Endothelial cell of umbilical vein (primary cell): ENCODE results near the gene COTL1. TPM values are rescaled to one million over a fixed set of nuclear protein-coding genes. Genes with fewer than 3 reads are reported as not detected.

Experiments used
- BruUV-seq: library from RNA; stranded (reverse); fragments of 400-500 nt; replicated peaks from 2 replicates; lab custom pipeline; 2021; lab: Mats Ljungman, UMichigan
- CTCF ChIA-PET: fragments of 300-600, 350-600 bp; sonication (Branson Sonifier 250); formaldehyde crosslinking; loops from one replicate; lab custom pipeline; 2021; ENCODE audit warnings: antibody characterized with exemption, inconsistent platforms; lab: Charles Lee
- POLR2A ChIA-PET: fragments of 300-600, 350-600 bp; sonication (Branson Sonifier 250); formaldehyde crosslinking; loops from one replicate; lab custom pipeline; 2021; ENCODE audit warnings: antibody characterized with exemption, inconsistent platforms; lab: Charles Lee
- DNase-seq: peaks from one replicate; pipeline ENCODE4 v3.0.0-alpha.2; 2011; ENCODE audit warnings: low read depth, low spot score
- FAIRE-seq: peaks from 2 replicates; lab custom pipeline; 2011; peaks lifted over from hg19 to GRCh38; lab: Jason Lieb, UNC
- H2AFZ ChIP-seq: 2 replicates; pipeline ENCODE4 v1.6.0; 2012; ENCODE audit warnings: low read depth, low read length, control low read depth, inconsistent platforms
- H3K27ac ChIP-seq: 2 replicates; pipeline ENCODE4 v1.5.1; 2011; ENCODE audit warnings: low read depth, mild to moderate bottlenecking, control low read depth, low read length, moderate library complexity; ENCODE audit not compliant: insufficient read depth
- H3K27me3 ChIP-seq, 2 experiments: 2 replicates each; pipeline versions ENCODE4 v1.6.0 to v1.6.1; 2011; ENCODE audit warnings: low read length in 2 of 2, mixed read lengths in 1 of 2; ENCODE audit not compliant: control insufficient read depth in 2 of 2, insufficient read depth in 2 of 2
- H3K36me3 ChIP-seq, 2 experiments: 2 replicates in 1 of 2; 3 replicates in 1 of 2; pipeline ENCODE4 v1.5.1; 2011; ENCODE audit warnings: low read length in 2 of 2, mild to moderate bottlenecking in 1 of 2, moderate library complexity in 1 of 2; ENCODE audit not compliant: control insufficient read depth in 2 of 2, insufficient read depth in 2 of 2; ENCODE audit errors: extremely low read depth in 1 of 2
- H3K4me1 ChIP-seq: 3 replicates; pipeline ENCODE4 v1.5.1; 2011; ENCODE audit warnings: mild to moderate bottlenecking, low read length; ENCODE audit not compliant: control insufficient read depth, insufficient read depth; ENCODE audit errors: extremely low read depth
- H3K4me2 ChIP-seq: 2 replicates; pipeline ENCODE4 v1.6.1; 2011; ENCODE audit warnings: low read length, control low read depth, mixed read lengths; ENCODE audit not compliant: insufficient read depth
- H3K4me3 ChIP-seq, 3 experiments: fragments of 200-600 bp in 1 of 3; sonication (generic), shearing (Covaris generic) in 1 of 3; replicated peaks in 1 of 3; 2 replicates each; pipeline ENCODE4 v1.5.1; 2011 to 2016; ENCODE audit warnings: control low read depth in 3 of 3, low read length in 3 of 3, mild to moderate bottlenecking in 2 of 3, inconsistent platforms in 1 of 3, low read depth in 1 of 3, moderate library complexity in 1 of 3; ENCODE audit not compliant: insufficient read depth in 1 of 3
- H3K79me2 ChIP-seq: 2 replicates; pipeline ENCODE4 v1.6.0; 2012; ENCODE audit warnings: low read length, inconsistent platforms; ENCODE audit not compliant: control insufficient read depth, insufficient read depth
- H3K9ac ChIP-seq: replicated peaks from 2 replicates; pipeline ENCODE3; 2011; ENCODE audit warnings: low read length, control low read depth; ENCODE audit not compliant: insufficient read depth; ENCODE audit errors: extremely low read depth
- H3K9me1 ChIP-seq: replicated peaks from 3 replicates; pipeline ENCODE4 v1.6.0; 2011; ENCODE audit warnings: mild to moderate bottlenecking, low read length; ENCODE audit not compliant: control insufficient read depth, insufficient read depth; ENCODE audit errors: extremely low read depth
- H3K9me3 ChIP-seq: replicated peaks from 2 replicates; pipeline ENCODE4 v1.5.1; 2012; ENCODE audit warnings: low read length, inconsistent platforms; ENCODE audit not compliant: control insufficient read depth, insufficient read depth
- H4K20me1 ChIP-seq: replicated peaks from 2 replicates; pipeline ENCODE3; 2011; ENCODE audit warnings: mild to moderate bottlenecking, low read length; ENCODE audit not compliant: control insufficient read depth, insufficient read depth; ENCODE audit errors: extremely low read depth
- EZH2 ChIP-seq: IDR thresholded peaks from 2 replicates; pipeline ENCODE4 v1.6.1; 2012; ENCODE audit warnings: borderline replicate concordance, low read depth, mild to moderate bottlenecking, moderate library complexity, low read length, inconsistent platforms; ENCODE audit not compliant: severe bottlenecking
- FOS ChIP-seq: IDR thresholded peaks from 2 replicates; pipeline ENCODE4 v1.6.1; 2011; ENCODE audit warnings: mild to moderate bottlenecking, low read length, moderate library complexity, borderline replicate concordance; ENCODE audit not compliant: insufficient read depth
- GATA2 ChIP-seq: IDR thresholded peaks from 2 replicates; pipeline ENCODE4 v1.7.0; 2011; ENCODE audit warnings: low read depth, mild to moderate bottlenecking, moderate library complexity, mixed read lengths, low read length; ENCODE audit not compliant: insufficient read length, insufficient read depth
- JUN ChIP-seq: IDR thresholded peaks from 2 replicates; pipeline ENCODE4 v1.6.1; 2011; ENCODE audit warnings: borderline replicate concordance, low read depth; ENCODE audit not compliant: insufficient read length, insufficient read depth
- MAX ChIP-seq: IDR thresholded peaks from 2 replicates; pipeline ENCODE4 v1.6.1; 2011; ENCODE audit not compliant: insufficient read depth, insufficient read length
- MYC ChIP-seq: IDR thresholded peaks from one replicate; pipeline ENCODE4 v1.6.1; 2011; ENCODE audit warnings: mild to moderate bottlenecking, low read depth, low read length
- POLR2A ChIP-seq: IDR thresholded peaks from 2 replicates; pipeline ENCODE4 v1.6.1; 2012; ENCODE audit warnings: low read depth, mild to moderate bottlenecking, control low read depth, low read length
- POLR2AphosphoS5 ChIP-seq: IDR thresholded peaks from 2 replicates; pipeline ENCODE4 v1.6.1; 2012; ENCODE audit warnings: low read depth, mild to moderate bottlenecking, control low read depth, low read length, moderate library complexity; ENCODE audit not compliant: insufficient read depth
- dilution Hi-C: fragments of 300-500 bp; cut with MboI; formaldehyde crosslinking; loops from one replicate; pipeline ENCODE4 v1.15.0; 2019; ENCODE audit warnings: low sequenced_read_pairs; ENCODE audit not compliant: extremely low pct_ligation_motif_present
- intact Hi-C: fragments of 100-400 bp; cut with micrococcal nuclease; formaldehyde crosslinking; loops from one replicate; pipeline ENCODE4 v1.10.0; 2022
- polyA plus RNA-seq, 4 experiments: library from polyadenylated mRNA; depleted of rRNA in 3 of 4; stranded (reverse) in 3 of 4; unstranded in 1 of 4; fragments of >200 nt; gene quantifications; 2 replicates each; pipeline versions ENCODE4 v1.2.1 to v1.2.3, GENCODE V29; 2011 to 2012; ENCODE audit warnings: missing spikeins in 1 of 4
- total RNA-seq: library from RNA; stranded (reverse); gene quantifications from 2 replicates; pipeline ENCODE4 v1.2.3, GENCODE V29; 2021
- TF ChIP-seq, protein P1 (sequence below), 2 donors: IDR thresholded peaks; 1 replicate in 1 of 2; 2 replicates in 1 of 2; pipeline ENCODE4 v1.5.1; 2011; ENCODE audit warnings: low read length in 2 of 2, mild to moderate bottlenecking in 2 of 2, moderate library complexity in 2 of 2, control low read depth in 1 of 2, inconsistent platforms in 1 of 2, low read depth in 1 of 2; ENCODE audit not compliant: insufficient read depth in 1 of 2; ENCODE audit errors: extremely low read depth in 1 of 2

The COTL1 gene
- total and polyA plus RNA-seq, 2 donors (not counting 3 experiments of a cell fraction or from before 2014, with no cell fraction given): 90.0 to 200 TPM

- Histone ChIP-seq H3K27ac (no peak overlapping the region), H3K4me2 (no peak overlapping the region), H3K9ac (no peak overlapping the region), H3K9me1 (no peaks in the 10 kb centered on the region), H4K20me1 (no peaks in the 10 kb centered on the region), H3K4me3 (no peak overlapping the region), H3K36me3 (no peaks in the 10 kb centered on the region), H3K4me1 (peaks cover 35% of the 10 kb centered on the region), H3K9me3 (no peaks in the 10 kb centered on the region), H3K27me3 (no peaks in the 10 kb centered on the region), H2AFZ (no peak overlapping the region), H3K79me2 (no peaks in the 10 kb centered on the region)
- DNase-seq (no peak), FAIRE-seq (no peak)
- dilution Hi-C loops: no loop called here
- ChIA-PET CTCF (interaction anchor here (0.8 to 1.7 kb wide), 2 partner anchors 12 to 31 kb away, joined by 4 to 6 read pairs; no protein-coding TSS in a partner anchor), POLR2A (no interaction called here)
- no TSS peak for BruUV-seq
- TF ChIP-seq EZH2 (no peak), POLR2AphosphoS5 (no peak), JUN (no peak), MAX (no peak), GATA2 (no peak), MYC (no peak), FOS (no peak), POLR2A (no peak)
- TF ChIP-seq, protein P1, sequence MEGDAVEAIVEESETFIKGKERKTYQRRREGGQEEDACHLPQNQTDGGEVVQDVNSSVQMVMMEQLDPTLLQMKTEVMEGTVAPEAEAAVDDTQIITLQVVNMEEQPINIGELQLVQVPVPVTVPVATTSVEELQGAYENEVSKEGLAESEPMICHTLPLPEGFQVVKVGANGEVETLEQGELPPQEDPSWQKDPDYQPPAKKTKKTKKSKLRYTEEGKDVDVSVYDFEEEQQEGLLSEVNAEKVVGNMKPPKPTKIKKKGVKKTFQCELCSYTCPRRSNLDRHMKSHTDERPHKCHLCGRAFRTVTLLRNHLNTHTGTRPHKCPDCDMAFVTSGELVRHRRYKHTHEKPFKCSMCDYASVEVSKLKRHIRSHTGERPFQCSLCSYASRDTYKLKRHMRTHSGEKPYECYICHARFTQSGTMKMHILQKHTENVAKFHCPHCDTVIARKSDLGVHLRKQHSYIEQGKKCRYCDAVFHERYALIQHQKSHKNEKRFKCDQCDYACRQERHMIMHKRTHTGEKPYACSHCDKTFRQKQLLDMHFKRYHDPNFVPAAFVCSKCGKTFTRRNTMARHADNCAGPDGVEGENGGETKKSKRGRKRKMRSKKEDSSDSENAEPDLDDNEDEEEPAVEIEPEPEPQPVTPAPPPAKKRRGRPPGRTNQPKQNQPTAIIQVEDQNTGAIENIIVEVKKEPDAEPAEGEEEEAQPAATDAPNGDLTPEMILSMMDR (IDR thresholded peaks at IDR 0.05; ENCODE audit: extremely low read depth in 1 of 2, insufficient read depth in 1 of 2, low read depth in 1 of 2, low read length in 2 of 2): no peak
- intact Hi-C loops: no loop called here
Measured at GRCh38 chr16:84537491-84538151, 80.3 kb downstream of the COTL1 start.
